Endodermal cell (in vitro differentiated cells): Measurements from ENCODE around the gene TP73. TPM values are rescaled to one million over a fixed set of nuclear protein-coding genes. Genes with fewer than 3 reads are reported as not detected.

Experiments used
- DNase-seq: peaks from one replicate; pipeline ENCODE4 v3.0.0-alpha.2; 2017
- H3K27ac ChIP-seq: 2 replicates; pipeline ENCODE4 v1.5.1; 2013; ENCODE audit warnings: mild to moderate bottlenecking, low read depth, low read length, moderate library complexity
- H3K27me3 ChIP-seq: 2 replicates; pipeline ENCODE4 v1.6.1; 2013; ENCODE audit warnings: mild to moderate bottlenecking, low read length, moderate library complexity; ENCODE audit not compliant: insufficient read depth, control insufficient read depth, poor library complexity, severe bottlenecking
- H3K36me3 ChIP-seq: 2 replicates; pipeline ENCODE4 v1.7.0; 2013; ENCODE audit warnings: mild to moderate bottlenecking, low read length, moderate library complexity; ENCODE audit not compliant: control insufficient read depth, insufficient read depth
- H3K4me1 ChIP-seq: one replicate; pipeline ENCODE4 v1.7.0; 2013; ENCODE audit warnings: low read length; ENCODE audit not compliant: control insufficient read depth, insufficient read depth
- H3K4me3 ChIP-seq: 2 replicates; pipeline ENCODE4 v1.5.1; 2013; ENCODE audit warnings: mild to moderate bottlenecking, low read length, moderate library complexity
- H3K9ac ChIP-seq: 2 replicates; pipeline ENCODE4 v1.6.1; 2013; ENCODE audit warnings: mild to moderate bottlenecking, low read length, moderate library complexity; ENCODE audit not compliant: poor library complexity, severe bottlenecking; ENCODE audit errors: extremely low read depth
- H3K9me3 ChIP-seq: 2 replicates; pipeline ENCODE4 v1.6.1; 2013; ENCODE audit warnings: mild to moderate bottlenecking, low read length, moderate library complexity; ENCODE audit not compliant: control insufficient read depth
- H3K27ac Mint-ChIP-seq: 2 replicates; pipeline ENCODE4 v1.8.0; 2020; ENCODE audit warnings: mixed read lengths
- H3K27me3 Mint-ChIP-seq: 2 replicates; pipeline ENCODE4 v1.8.0; 2021; ENCODE audit warnings: mild to moderate bottlenecking, mixed read lengths; ENCODE audit not compliant: insufficient read depth
- H3K36me3 Mint-ChIP-seq: 2 replicates; pipeline ENCODE4 v1.8.0; 2020; ENCODE audit warnings: low read depth, mixed read lengths
- H3K4me1 Mint-ChIP-seq: 2 replicates; pipeline ENCODE4 v1.8.0; 2020; ENCODE audit warnings: mixed read lengths
- H3K4me3 Mint-ChIP-seq: 2 replicates; pipeline ENCODE4 v1.8.0; 2020; ENCODE audit warnings: mild to moderate bottlenecking, moderate library complexity, mixed read lengths
- H3K9me3 Mint-ChIP-seq: 2 replicates; pipeline ENCODE4 v1.8.0; 2020; ENCODE audit warnings: mild to moderate bottlenecking, mixed read lengths
- WGBS, 2 experiments: methylation state at CpG; one replicate each; pipeline versions ENCODE4 v1.1.5 to v1.1.7; 2013; ENCODE audit warnings: missing lambda C conversion rate in 2 of 2, mixed read lengths in 1 of 2; ENCODE audit not compliant: insufficient coverage in 1 of 2, insufficient read length in 1 of 2; 5-methylcytosine and 5-hydroxymethylcytosine counted together
- total RNA-seq, 2 donors: library from RNA; stranded (reverse); fragmentation: NEBNext Ultra II Directional in 1 of 2; extraction: Animal tissue kit (Norgen Biotek cat#: 25700) in 1 of 2; gene quantifications; 2 replicates in 1 of 2; 3 replicates in 1 of 2; pipeline ENCODE4 v1.2.1, GENCODE V29; 2021
- TF ChIP-seq, protein P1 (sequence below): fragments of 200-600 bp; sonication (generic); conservative IDR thresholded peaks from 2 replicates; pipeline ENCODE4 v1.5.0; 2021; ENCODE audit warnings: antibody characterized with exemption, mild to moderate bottlenecking

Gene TP73
- total RNA-seq, 2 donors from 2014 or later: 3.4 to 3.5 TPM

DNA sequence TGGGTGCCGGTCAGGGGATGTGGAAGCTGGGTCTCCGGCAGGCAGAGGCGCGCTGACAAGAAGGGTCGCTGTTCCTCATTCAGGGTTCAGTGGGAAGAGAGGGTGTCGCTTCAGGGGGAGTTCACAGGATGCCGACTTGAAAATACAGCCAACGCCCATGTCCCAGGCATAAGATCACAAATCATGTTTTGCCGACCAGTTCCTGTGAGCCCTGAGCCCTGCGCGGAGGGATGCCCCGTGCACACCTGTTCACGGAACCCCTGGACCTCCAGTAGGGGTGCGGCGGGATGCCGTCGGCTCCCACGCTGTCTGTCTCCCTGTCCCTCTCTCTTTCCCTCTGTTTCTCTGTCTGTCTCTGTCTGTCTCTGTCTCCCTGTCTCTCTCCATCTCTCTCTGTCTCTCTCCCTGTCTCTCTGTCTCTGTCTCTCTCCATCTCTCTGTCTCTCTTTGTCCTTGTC is 26.8 kb downstream of the TP73 start:
- Mint-ChIP-seq H3K4me3 (no peak overlapping the region), H3K4me1 (no peaks in the 10 kb centered on the region), H3K27me3 (peaks cover 14% of the 10 kb centered on the region), H3K9me3 (no peaks in the 10 kb centered on the region), H3K27ac (no peak overlapping the region), H3K36me3 (no peaks in the 10 kb centered on the region)
- 93% methylated on average over 11 to 18 of the region's 18 CpGs for WGBS, 2 experiments
- Histone ChIP-seq H3K4me1 (peaks cover 3% of the 10 kb centered on the region), H3K27me3 (peaks cover 7% of the 10 kb centered on the region), H3K4me3 (no peak overlapping the region), H3K9ac (no peak overlapping the region), H3K27ac (no peak overlapping the region), H3K36me3 (no peaks in the 10 kb centered on the region), H3K9me3 (no peaks in the 10 kb centered on the region)
- TF ChIP-seq, protein P1, sequence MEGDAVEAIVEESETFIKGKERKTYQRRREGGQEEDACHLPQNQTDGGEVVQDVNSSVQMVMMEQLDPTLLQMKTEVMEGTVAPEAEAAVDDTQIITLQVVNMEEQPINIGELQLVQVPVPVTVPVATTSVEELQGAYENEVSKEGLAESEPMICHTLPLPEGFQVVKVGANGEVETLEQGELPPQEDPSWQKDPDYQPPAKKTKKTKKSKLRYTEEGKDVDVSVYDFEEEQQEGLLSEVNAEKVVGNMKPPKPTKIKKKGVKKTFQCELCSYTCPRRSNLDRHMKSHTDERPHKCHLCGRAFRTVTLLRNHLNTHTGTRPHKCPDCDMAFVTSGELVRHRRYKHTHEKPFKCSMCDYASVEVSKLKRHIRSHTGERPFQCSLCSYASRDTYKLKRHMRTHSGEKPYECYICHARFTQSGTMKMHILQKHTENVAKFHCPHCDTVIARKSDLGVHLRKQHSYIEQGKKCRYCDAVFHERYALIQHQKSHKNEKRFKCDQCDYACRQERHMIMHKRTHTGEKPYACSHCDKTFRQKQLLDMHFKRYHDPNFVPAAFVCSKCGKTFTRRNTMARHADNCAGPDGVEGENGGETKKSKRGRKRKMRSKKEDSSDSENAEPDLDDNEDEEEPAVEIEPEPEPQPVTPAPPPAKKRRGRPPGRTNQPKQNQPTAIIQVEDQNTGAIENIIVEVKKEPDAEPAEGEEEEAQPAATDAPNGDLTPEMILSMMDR: no peak
- DNase-seq: no peak

DNA sequence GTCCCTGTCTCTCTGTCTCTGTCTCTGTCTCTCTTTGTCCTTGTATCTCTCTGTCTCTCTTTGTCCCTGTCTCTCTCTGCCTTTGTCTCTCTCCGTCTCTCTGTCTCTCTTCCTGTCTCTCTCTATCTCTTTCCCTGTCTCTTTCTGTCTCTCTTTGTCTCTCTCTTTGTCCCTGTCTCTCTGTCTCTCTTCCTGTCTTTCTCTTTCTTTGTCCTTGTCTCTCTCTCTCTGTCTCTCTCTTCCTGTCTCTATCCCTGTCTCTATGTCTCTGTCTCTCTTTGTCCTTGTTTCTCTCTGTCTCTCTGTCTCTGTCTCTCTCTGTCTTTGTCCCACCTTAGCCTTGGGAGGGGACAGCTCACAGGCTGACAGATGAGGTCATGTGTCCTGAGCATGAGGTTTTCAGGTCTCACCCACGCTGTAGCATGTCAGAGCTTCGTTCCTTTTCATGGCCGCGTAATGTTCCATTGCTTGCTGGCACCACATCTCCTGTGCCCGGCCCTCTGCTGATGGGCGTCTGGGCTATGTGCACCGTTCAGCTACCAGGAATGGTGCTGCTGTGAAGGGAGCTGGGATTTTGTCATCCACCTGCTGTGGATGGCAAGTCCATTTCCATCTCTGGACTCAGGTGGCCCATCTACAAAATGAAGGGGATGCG is 27.6 kb downstream of the TP73 start:
- H3K27me3 ChIP-seq: peaks cover 15% of the 10 kb centered on the region
- H3K4me3 Mint-ChIP-seq: no peak overlapping the region

GRCh38 chr1:3680488-3681230 is 28.3 kb downstream of the TP73 start:
- Mint-ChIP-seq H3K9me3 (no peaks in the 10 kb centered on the region), H3K27me3 (peaks cover 20% of the 10 kb centered on the region), H3K4me1 (no peaks in the 10 kb centered on the region), H3K4me3 (no peak overlapping the region), H3K36me3 (no peaks in the 10 kb centered on the region), H3K27ac (no peak overlapping the region)
- H3K9ac ChIP-seq: no peak overlapping the region
- H3K36me3 ChIP-seq: no peaks in the 10 kb centered on the region
- no peaks in the 10 kb centered on the region for H3K9me3 ChIP-seq
- peaks cover 22% of the 10 kb centered on the region for H3K27me3 ChIP-seq
- TF ChIP-seq, protein P1: no peak
- DNase-seq: peak; percentile 57
- H3K4me3 ChIP-seq: no peak overlapping the region
- WGBS, 2 experiments: 86 to 87% methylated on average over 5 to 20 of the region's 20 CpGs
- H3K4me1 ChIP-seq: no peaks in the 10 kb centered on the region
- H3K27ac ChIP-seq: no peak overlapping the region

More for the DNA sequence above, 27.6 kb downstream of the TP73 start:
- WGBS, 2 experiments: 92 to 97% methylated on average over 5 to 9 of the region's 9 CpGs
- H3K4me1 ChIP-seq: no peaks in the 10 kb centered on the region
- Mint-ChIP-seq H3K4me1 (no peaks in the 10 kb centered on the region), H3K27ac (no peak overlapping the region), H3K27me3 (peaks cover 16% of the 10 kb centered on the region), H3K36me3 (no peaks in the 10 kb centered on the region), H3K9me3 (no peaks in the 10 kb centered on the region)
- no peak for DNase-seq
- H3K9ac ChIP-seq: no peak overlapping the region
- no peak overlapping the region for H3K4me3 ChIP-seq
- TF ChIP-seq, protein P1: no peak
- no peak overlapping the region for H3K27ac ChIP-seq
- H3K36me3 ChIP-seq: no peaks in the 10 kb centered on the region
- no peaks in the 10 kb centered on the region for H3K9me3 ChIP-seq
